Neutrophil (primary cell): ENCODE data around the gene GPRC5B.

Source experiments
- H3K27ac ChIP-seq: fragments of 200-600 bp; sonication (generic); 2 replicates; pipeline ENCODE4 v1.5.1; 2016; ENCODE audit warnings: mild to moderate bottlenecking, moderate library complexity
- H3K27me3 ChIP-seq: fragments of 200-600 bp; sonication (generic); 2 replicates; pipeline ENCODE4 v1.6.0; 2016; ENCODE audit warnings: mild to moderate bottlenecking
- H3K36me3 ChIP-seq: fragments of 200-600 bp; sonication (generic); 2 replicates; pipeline ENCODE4 v1.5.1; 2017
- H3K4me1 ChIP-seq, 2 experiments: fragments of 200-600 bp in 1 of 2; sonication (generic) in 1 of 2; 1 replicate in 1 of 2; 2 replicates in 1 of 2; pipeline versions ENCODE4 v1.5.1 to v1.6.1; 2013 to 2016; ENCODE audit warnings: low read depth in 1 of 2, low read length in 1 of 2, mild to moderate bottlenecking in 1 of 2, moderate library complexity in 1 of 2; ENCODE audit not compliant: control insufficient read depth in 1 of 2, insufficient read depth in 1 of 2
- H3K4me3 ChIP-seq, 2 experiments: fragments of 200-600 bp in 1 of 2; sonication (generic) in 1 of 2; 1 replicate in 1 of 2; 2 replicates in 1 of 2; pipeline ENCODE4 v1.5.1; 2013 to 2016; ENCODE audit warnings: low read depth in 1 of 2, low read length in 1 of 2, mild to moderate bottlenecking in 1 of 2, moderate library complexity in 1 of 2
- H3K9me3 ChIP-seq: fragments of 200-600 bp; sonication (generic); 2 replicates; pipeline ENCODE4 v1.5.1; 2016
- CTCF ChIP-seq: fragments of 200-600 bp; sonication (generic); IDR thresholded peaks from 2 replicates; pipeline ENCODE4 v1.5.1; 2016; ENCODE audit warnings: antibody characterized with exemption

GPRC5B gene

GRCh38 chr16:19907161-19907992, 22.7 kb upstream of the GPRC5B start:
- H3K4me3 ChIP-seq: no peak overlapping the region
- peak; percentile 46 for TF ChIP-seq CTCF
- H3K9me3 ChIP-seq: no peaks in the 10 kb centered on the region

GRCh38 chr16:19901164-19901563, 16.5 kb upstream of the GPRC5B start:
- TF ChIP-seq CTCF: no peak

More at GRCh38 chr16:19907161-19907992, 22.7 kb upstream of the GPRC5B start:
- Histone ChIP-seq H3K36me3 (no peaks in the 10 kb centered on the region), H3K4me1 (no peaks in the 10 kb centered on the region), H3K27ac (no peak overlapping the region), H3K27me3 (peaks cover 14% of the 10 kb centered on the region)

GRCh38 chr16:19899605-19899955, 14.9 kb upstream of the GPRC5B start:
- H3K27ac ChIP-seq: no peak overlapping the region
- H3K36me3 ChIP-seq: no peaks in the 10 kb centered on the region
- H3K27me3 ChIP-seq: no peaks in the 10 kb centered on the region
- no peaks in the 10 kb centered on the region for H3K9me3 ChIP-seq
- no peaks in the 10 kb centered on the region for H3K4me1 ChIP-seq
- H3K4me3 ChIP-seq: no peak overlapping the region
- TF ChIP-seq CTCF: no peak

More at GRCh38 chr16:19901164-19901563, 16.5 kb upstream of the GPRC5B start:
- no peaks in the 10 kb centered on the region for H3K36me3 ChIP-seq
- H3K4me3 ChIP-seq: no peak overlapping the region
- H3K4me1 ChIP-seq: no peaks in the 10 kb centered on the region
- no peaks in the 10 kb centered on the region for H3K9me3 ChIP-seq
- no peak overlapping the region for H3K27ac ChIP-seq
- no peaks in the 10 kb centered on the region for H3K27me3 ChIP-seq

- Histone ChIP-seq H3K27me3 (no peaks in the 10 kb centered on the region), H3K9me3 (no peaks in the 10 kb centered on the region), H3K4me3 (no peak overlapping the region), H3K27ac (no peak overlapping the region), H3K4me1 (no peaks in the 10 kb centered on the region), H3K36me3 (no peaks in the 10 kb centered on the region)
- no peak for TF ChIP-seq CTCF
These were observed 14.4 kb upstream of the GPRC5B start for GRCh38 chr16:19898924-19899604.

- no peaks in the 10 kb centered on the region for H3K36me3 ChIP-seq
These were observed 13.5 kb upstream of the GPRC5B start for GRCh38 chr16:19898166-19898565.

More at GRCh38 chr16:19898166-19898565, 13.5 kb upstream of the GPRC5B start:
- Histone ChIP-seq H3K27ac (no peak overlapping the region), H3K4me3 (no peak overlapping the region), H3K9me3 (no peaks in the 10 kb centered on the region), H3K4me1 (no peaks in the 10 kb centered on the region), H3K27me3 (no peaks in the 10 kb centered on the region)
- no peak for TF ChIP-seq CTCF
